GM12878 (cell line): Measurements from ENCODE around the gene VAC14. TPM values are rescaled to one million over a fixed set of nuclear protein-coding genes. Genes with fewer than 3 reads are reported as not detected.

Experiments used
- ATF2 ChIP-seq: IDR thresholded peaks from 2 replicates; pipeline ENCODE4 v1.6.1; 2012; ENCODE audit warnings: low read length, inconsistent platforms
- MTA3 ChIP-seq: IDR thresholded peaks from 2 replicates; pipeline ENCODE4 v1.6.1; 2012; ENCODE audit warnings: low read length, inconsistent platforms, borderline replicate concordance
- MYC ChIP-seq: IDR thresholded peaks from 2 replicates; pipeline ENCODE4 v1.6.1; 2011; ENCODE audit warnings: mild to moderate bottlenecking, low read length, moderate library complexity, inconsistent platforms; ENCODE audit not compliant: insufficient read depth, insufficient replicate concordance, insufficient read length, severe bottlenecking
- NR2C2 ChIP-seq: IDR thresholded peaks from 2 replicates; pipeline ENCODE4 v1.6.1; 2011; ENCODE audit warnings: borderline replicate concordance, low read depth; ENCODE audit not compliant: control insufficient read depth, insufficient read length
- POLR2AphosphoS5 ChIP-seq: IDR thresholded peaks from 2 replicates; pipeline ENCODE4 v1.6.1; 2011; ENCODE audit warnings: mild to moderate bottlenecking, low read length, inconsistent platforms
- SMARCA5 ChIP-seq: fragments of 450-650 bp; IDR thresholded peaks from 2 replicates; pipeline ENCODE4 v1.6.1; 2017; ENCODE audit warnings: mild to moderate bottlenecking
- ZNF687 ChIP-seq: fragments of 450-650 bp; IDR thresholded peaks from 2 replicates; pipeline ENCODE4 v1.6.1; 2017; ENCODE audit warnings: mild to moderate bottlenecking, moderate library complexity
- polyA plus RNA-seq, 11 experiments: library from polyadenylated mRNA; depleted of rRNA in 4 of 11; unstranded in 6 of 11; stranded (reverse) in 5 of 11; fragments of >200 nt; fragmentation: Nextera tagmentation in 4 of 11; fragmentation: Illumina TruSeq in 1 of 11; extraction: Ambion mirVana in 4 of 11; extraction: Trizol in 1 of 11; gene quantifications; 1 replicate in 1 of 11; 2 replicates in 10 of 11; pipeline versions ENCODE4 v1.2.1 to v1.2.3, GENCODE V29; 2011 to 2016; ENCODE audit warnings: inconsistent platforms in 2 of 11, missing spikeins in 2 of 11, low read depth in 1 of 11
- total RNA-seq, 4 experiments: library from RNA; depleted of rRNA in 3 of 4; stranded (reverse); fragments of >200 nt in 3 of 4; fragmentation: Illumina TruSeq in 1 of 4; extraction: Trizol in 1 of 4; gene quantifications; 2 replicates each; pipeline versions ENCODE4 v1.2.1 to v1.2.3, GENCODE V29; 2013 to 2021

The VAC14 gene
- total and polyA plus RNA-seq, 10 of the 15 experiments (the other 5 are each of a cell fraction or from before 2014, with no cell fraction given), result 1.3 to 45.5 (median 25.5) TPM

GRCh38 chr16:70754371-70754770, 46.6 kb downstream of the VAC14 start (continued):
- TF ChIP-seq ZNF687 (no peak), ATF2 (no peak), NR2C2 (no peak), MTA3 (no peak), POLR2AphosphoS5 (no peak), SMARCA5 (no peak), MYC (no peak)
